Stomach (tissue), 4 donors: ENCODE data around the gene CES4A.

Experiments
- POLR2A ChIP-seq, 4 donors: fragments of 450-650 bp; IDR thresholded peaks; one replicate each; pipeline ENCODE4 v1.6.1; 2016; ENCODE audit warnings: antibody characterized with exemption in 4 of 4, control low read depth in 2 of 4, mild to moderate bottlenecking in 1 of 4, moderate library complexity in 1 of 4
- POLR2AphosphoS5 ChIP-seq, 3 donors: sonication (generic); formaldehyde crosslinking; IDR thresholded peaks; one replicate each; pipeline ENCODE4 v1.6.1; 2016; ENCODE audit warnings: antibody characterized with exemption in 3 of 3
- TF ChIP-seq, protein P1 (sequence below), 7 experiments: fragments of 450-650 bp in 4 of 7; fragments of 200-600 bp in 3 of 7; sonication (generic) in 3 of 7; IDR thresholded peaks; one replicate each; pipeline ENCODE4 v1.5.1; 2016 to 2019; ENCODE audit warnings: antibody characterized with exemption in 7 of 7, control low read depth in 2 of 7, mild to moderate bottlenecking in 1 of 7

DNA sequence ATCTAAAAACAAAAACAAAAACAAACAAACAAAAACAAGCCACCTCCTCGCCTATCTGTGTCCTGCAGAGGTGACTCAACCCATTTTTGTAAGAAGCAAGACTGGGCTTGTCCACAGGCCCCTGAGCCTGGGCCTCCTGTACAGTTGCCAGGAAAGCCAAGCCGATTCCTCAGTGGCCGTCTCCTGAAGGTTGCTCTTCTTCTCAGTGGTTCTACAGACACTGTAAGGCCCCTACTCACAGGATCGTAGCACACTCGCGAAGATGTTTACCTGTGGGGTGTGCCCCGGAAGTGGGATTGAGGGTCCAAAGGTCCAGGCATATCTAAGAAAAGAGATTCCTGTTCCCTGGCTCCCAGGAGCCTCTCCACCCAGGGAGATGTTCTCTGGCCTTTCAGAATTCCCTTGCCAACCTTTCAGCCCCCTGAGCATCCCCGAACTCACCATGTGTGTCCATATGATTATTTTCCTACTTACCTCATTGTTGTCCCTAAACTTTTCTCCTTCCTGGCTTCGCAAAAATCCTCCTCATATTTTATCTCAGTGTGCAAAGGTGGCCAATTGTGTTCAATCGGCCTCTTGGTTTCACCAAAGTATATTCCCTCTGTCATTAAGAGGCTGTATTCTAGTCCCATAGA lies 34.8 kb upstream of the CES4A start:
- TF ChIP-seq POLR2A (IDR thresholded peaks at IDR 0.05) (no peak), POLR2AphosphoS5 (IDR thresholded peaks at IDR 0.05) (no peak)
- TF ChIP-seq, protein P1, sequence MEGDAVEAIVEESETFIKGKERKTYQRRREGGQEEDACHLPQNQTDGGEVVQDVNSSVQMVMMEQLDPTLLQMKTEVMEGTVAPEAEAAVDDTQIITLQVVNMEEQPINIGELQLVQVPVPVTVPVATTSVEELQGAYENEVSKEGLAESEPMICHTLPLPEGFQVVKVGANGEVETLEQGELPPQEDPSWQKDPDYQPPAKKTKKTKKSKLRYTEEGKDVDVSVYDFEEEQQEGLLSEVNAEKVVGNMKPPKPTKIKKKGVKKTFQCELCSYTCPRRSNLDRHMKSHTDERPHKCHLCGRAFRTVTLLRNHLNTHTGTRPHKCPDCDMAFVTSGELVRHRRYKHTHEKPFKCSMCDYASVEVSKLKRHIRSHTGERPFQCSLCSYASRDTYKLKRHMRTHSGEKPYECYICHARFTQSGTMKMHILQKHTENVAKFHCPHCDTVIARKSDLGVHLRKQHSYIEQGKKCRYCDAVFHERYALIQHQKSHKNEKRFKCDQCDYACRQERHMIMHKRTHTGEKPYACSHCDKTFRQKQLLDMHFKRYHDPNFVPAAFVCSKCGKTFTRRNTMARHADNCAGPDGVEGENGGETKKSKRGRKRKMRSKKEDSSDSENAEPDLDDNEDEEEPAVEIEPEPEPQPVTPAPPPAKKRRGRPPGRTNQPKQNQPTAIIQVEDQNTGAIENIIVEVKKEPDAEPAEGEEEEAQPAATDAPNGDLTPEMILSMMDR (IDR thresholded peaks at IDR 0.05) = no peak
